Endothelial cell of umbilical vein (primary cell): ENCODE data around the gene OTUD3. TPM values are rescaled to one million over a fixed set of nuclear protein-coding genes. Genes with fewer than 3 reads are reported as not detected.

ENCODE experiments used
- BruUV-seq: library from RNA; stranded (reverse); fragments of 400-500 nt; replicated peaks from 2 replicates; lab custom pipeline; 2021; lab: Mats Ljungman, UMichigan
- CTCF ChIA-PET: fragments of 300-600, 350-600 bp; sonication (Branson Sonifier 250); formaldehyde crosslinking; loops from one replicate; lab custom pipeline; 2021; ENCODE audit warnings: antibody characterized with exemption, inconsistent platforms; lab: Charles Lee
- POLR2A ChIA-PET: fragments of 300-600, 350-600 bp; sonication (Branson Sonifier 250); formaldehyde crosslinking; loops from one replicate; lab custom pipeline; 2021; ENCODE audit warnings: antibody characterized with exemption, inconsistent platforms; lab: Charles Lee
- DNase-seq: peaks from one replicate; pipeline ENCODE4 v3.0.0-alpha.2; 2011; ENCODE audit warnings: low read depth, low spot score
- FAIRE-seq: peaks from 2 replicates; lab custom pipeline; 2011; peaks lifted over from hg19 to GRCh38; lab: Jason Lieb, UNC
- H2AFZ ChIP-seq: 2 replicates; pipeline ENCODE4 v1.6.0; 2012; ENCODE audit warnings: low read depth, low read length, control low read depth, inconsistent platforms
- H3K27ac ChIP-seq: 2 replicates; pipeline ENCODE4 v1.5.1; 2011; ENCODE audit warnings: low read depth, mild to moderate bottlenecking, control low read depth, low read length, moderate library complexity; ENCODE audit not compliant: insufficient read depth
- H3K27me3 ChIP-seq, 2 experiments: 2 replicates each; pipeline versions ENCODE4 v1.6.0 to v1.6.1; 2011; ENCODE audit warnings: low read length in 2 of 2, mixed read lengths in 1 of 2; ENCODE audit not compliant: control insufficient read depth in 2 of 2, insufficient read depth in 2 of 2
- H3K36me3 ChIP-seq, 2 experiments: 2 replicates in 1 of 2; 3 replicates in 1 of 2; pipeline ENCODE4 v1.5.1; 2011; ENCODE audit warnings: low read length in 2 of 2, mild to moderate bottlenecking in 1 of 2, moderate library complexity in 1 of 2; ENCODE audit not compliant: control insufficient read depth in 2 of 2, insufficient read depth in 2 of 2; ENCODE audit errors: extremely low read depth in 1 of 2
- H3K4me1 ChIP-seq: 3 replicates; pipeline ENCODE4 v1.5.1; 2011; ENCODE audit warnings: mild to moderate bottlenecking, low read length; ENCODE audit not compliant: control insufficient read depth, insufficient read depth; ENCODE audit errors: extremely low read depth
- H3K4me2 ChIP-seq: 2 replicates; pipeline ENCODE4 v1.6.1; 2011; ENCODE audit warnings: low read length, control low read depth, mixed read lengths; ENCODE audit not compliant: insufficient read depth
- H3K4me3 ChIP-seq, 3 experiments: fragments of 200-600 bp in 1 of 3; sonication (generic), shearing (Covaris generic) in 1 of 3; replicated peaks in 1 of 3; 2 replicates each; pipeline ENCODE4 v1.5.1; 2011 to 2016; ENCODE audit warnings: control low read depth in 3 of 3, low read length in 3 of 3, mild to moderate bottlenecking in 2 of 3, inconsistent platforms in 1 of 3, low read depth in 1 of 3, moderate library complexity in 1 of 3; ENCODE audit not compliant: insufficient read depth in 1 of 3
- H3K79me2 ChIP-seq: 2 replicates; pipeline ENCODE4 v1.6.0; 2012; ENCODE audit warnings: low read length, inconsistent platforms; ENCODE audit not compliant: control insufficient read depth, insufficient read depth
- H3K9ac ChIP-seq: replicated peaks from 2 replicates; pipeline ENCODE3; 2011; ENCODE audit warnings: low read length, control low read depth; ENCODE audit not compliant: insufficient read depth; ENCODE audit errors: extremely low read depth
- H3K9me1 ChIP-seq: replicated peaks from 3 replicates; pipeline ENCODE4 v1.6.0; 2011; ENCODE audit warnings: mild to moderate bottlenecking, low read length; ENCODE audit not compliant: control insufficient read depth, insufficient read depth; ENCODE audit errors: extremely low read depth
- H3K9me3 ChIP-seq: replicated peaks from 2 replicates; pipeline ENCODE4 v1.5.1; 2012; ENCODE audit warnings: low read length, inconsistent platforms; ENCODE audit not compliant: control insufficient read depth, insufficient read depth
- H4K20me1 ChIP-seq: replicated peaks from 2 replicates; pipeline ENCODE3; 2011; ENCODE audit warnings: mild to moderate bottlenecking, low read length; ENCODE audit not compliant: control insufficient read depth, insufficient read depth; ENCODE audit errors: extremely low read depth
- FOS ChIP-seq: IDR thresholded peaks from 2 replicates; pipeline ENCODE4 v1.6.1; 2011; ENCODE audit warnings: mild to moderate bottlenecking, low read length, moderate library complexity, borderline replicate concordance; ENCODE audit not compliant: insufficient read depth
- GATA2 ChIP-seq: IDR thresholded peaks from 2 replicates; pipeline ENCODE4 v1.7.0; 2011; ENCODE audit warnings: low read depth, mild to moderate bottlenecking, moderate library complexity, mixed read lengths, low read length; ENCODE audit not compliant: insufficient read length, insufficient read depth
- JUN ChIP-seq: IDR thresholded peaks from 2 replicates; pipeline ENCODE4 v1.6.1; 2011; ENCODE audit warnings: borderline replicate concordance, low read depth; ENCODE audit not compliant: insufficient read length, insufficient read depth
- MYC ChIP-seq: IDR thresholded peaks from one replicate; pipeline ENCODE4 v1.6.1; 2011; ENCODE audit warnings: mild to moderate bottlenecking, low read depth, low read length
- POLR2A ChIP-seq: IDR thresholded peaks from 2 replicates; pipeline ENCODE4 v1.6.1; 2012; ENCODE audit warnings: low read depth, mild to moderate bottlenecking, control low read depth, low read length
- POLR2AphosphoS5 ChIP-seq: IDR thresholded peaks from 2 replicates; pipeline ENCODE4 v1.6.1; 2012; ENCODE audit warnings: low read depth, mild to moderate bottlenecking, control low read depth, low read length, moderate library complexity; ENCODE audit not compliant: insufficient read depth
- dilution Hi-C: fragments of 300-500 bp; cut with MboI; formaldehyde crosslinking; loops from one replicate; pipeline ENCODE4 v1.15.0; 2019; ENCODE audit warnings: low sequenced_read_pairs; ENCODE audit not compliant: extremely low pct_ligation_motif_present
- intact Hi-C: fragments of 100-400 bp; cut with micrococcal nuclease; formaldehyde crosslinking; loops from one replicate; pipeline ENCODE4 v1.10.0; 2022
- polyA plus RNA-seq, 4 experiments: library from polyadenylated mRNA; depleted of rRNA in 3 of 4; stranded (reverse) in 3 of 4; unstranded in 1 of 4; fragments of >200 nt; gene quantifications; 2 replicates each; pipeline versions ENCODE4 v1.2.1 to v1.2.3, GENCODE V29; 2011 to 2012; ENCODE audit warnings: missing spikeins in 1 of 4
- total RNA-seq: library from RNA; stranded (reverse); gene quantifications from 2 replicates; pipeline ENCODE4 v1.2.3, GENCODE V29; 2021
- TF ChIP-seq, protein P1 (sequence below), 2 donors: IDR thresholded peaks; 1 replicate in 1 of 2; 2 replicates in 1 of 2; pipeline ENCODE4 v1.5.1; 2011; ENCODE audit warnings: low read length in 2 of 2, mild to moderate bottlenecking in 2 of 2, moderate library complexity in 2 of 2, control low read depth in 1 of 2, inconsistent platforms in 1 of 2, low read depth in 1 of 2; ENCODE audit not compliant: insufficient read depth in 1 of 2; ENCODE audit errors: extremely low read depth in 1 of 2
- TF ChIP-seq, protein P2 (sequence below): IDR thresholded peaks from 2 replicates; pipeline ENCODE4 v1.6.1; 2011; ENCODE audit not compliant: insufficient read depth, insufficient read length

OTUD3 gene
- total and polyA plus RNA-seq, 2 donors (not counting 3 experiments of a cell fraction or from before 2014, with no cell fraction given), result 3.1 to 10.6 TPM

DNA sequence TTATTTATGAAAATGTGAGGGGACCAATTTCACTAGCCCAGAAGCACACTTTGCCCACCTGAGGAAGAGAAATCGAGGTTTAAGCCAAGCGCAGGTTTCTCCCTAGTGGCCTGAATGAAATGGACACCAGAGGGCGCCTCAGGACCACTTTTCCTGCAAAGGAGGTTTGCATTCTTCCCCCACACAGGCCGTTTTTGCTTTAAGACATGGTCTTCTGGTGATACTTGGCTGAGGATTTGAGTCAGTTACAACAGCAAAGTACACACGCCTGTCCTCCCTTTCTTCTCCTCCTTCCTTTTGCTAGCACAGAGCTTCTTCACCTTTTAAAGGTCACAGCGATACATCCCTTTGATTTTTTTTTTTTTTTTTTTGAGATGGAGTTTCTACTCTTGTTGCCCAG lies 35.9 kb downstream of the OTUD3 start:
- TF ChIP-seq, protein P1, sequence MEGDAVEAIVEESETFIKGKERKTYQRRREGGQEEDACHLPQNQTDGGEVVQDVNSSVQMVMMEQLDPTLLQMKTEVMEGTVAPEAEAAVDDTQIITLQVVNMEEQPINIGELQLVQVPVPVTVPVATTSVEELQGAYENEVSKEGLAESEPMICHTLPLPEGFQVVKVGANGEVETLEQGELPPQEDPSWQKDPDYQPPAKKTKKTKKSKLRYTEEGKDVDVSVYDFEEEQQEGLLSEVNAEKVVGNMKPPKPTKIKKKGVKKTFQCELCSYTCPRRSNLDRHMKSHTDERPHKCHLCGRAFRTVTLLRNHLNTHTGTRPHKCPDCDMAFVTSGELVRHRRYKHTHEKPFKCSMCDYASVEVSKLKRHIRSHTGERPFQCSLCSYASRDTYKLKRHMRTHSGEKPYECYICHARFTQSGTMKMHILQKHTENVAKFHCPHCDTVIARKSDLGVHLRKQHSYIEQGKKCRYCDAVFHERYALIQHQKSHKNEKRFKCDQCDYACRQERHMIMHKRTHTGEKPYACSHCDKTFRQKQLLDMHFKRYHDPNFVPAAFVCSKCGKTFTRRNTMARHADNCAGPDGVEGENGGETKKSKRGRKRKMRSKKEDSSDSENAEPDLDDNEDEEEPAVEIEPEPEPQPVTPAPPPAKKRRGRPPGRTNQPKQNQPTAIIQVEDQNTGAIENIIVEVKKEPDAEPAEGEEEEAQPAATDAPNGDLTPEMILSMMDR (IDR thresholded peaks at IDR 0.05; ENCODE audit: extremely low read depth in 1 of 2, insufficient read depth in 1 of 2, low read depth in 1 of 2, low read length in 2 of 2), result peak; percentile 85 to 87
- TF ChIP-seq POLR2A, result no peak
- Histone ChIP-seq H3K4me2 (no peak overlapping the region), H2AFZ (no peak overlapping the region), H3K27ac (no peak overlapping the region), H3K4me3 (no peak overlapping the region), H3K36me3 (peaks cover 0 to 5% of the 10 kb centered on the region in 2 experiments), H3K9me1 (no peaks in the 10 kb centered on the region), H3K4me1 (no peaks in the 10 kb centered on the region), H3K9me3 (no peaks in the 10 kb centered on the region), H3K79me2 (no peaks in the 10 kb centered on the region), H4K20me1 (no peaks in the 10 kb centered on the region), H3K9ac (no peak overlapping the region), H3K27me3 (no peaks in the 10 kb centered on the region)
- dilution Hi-C loops, result no loop called here
- ChIA-PET POLR2A (no interaction called here), CTCF (interaction anchor here (0.6 to 5.9 kb wide), 24 partner anchors 8 to 576 kb away, joined by 3 to 85 read pairs (median 4); partner anchors contain the start of gene OTUD3)
- peak; percentile 72 for DNase-seq
- intact Hi-C loops, result loop anchor here (1.0 to 10.0 kb wide), 7 partner anchors 36 to 576 kb away; partner anchors contain the start of gene OTUD3
- peak; percentile 91 for FAIRE-seq
- BruUV-seq, result no TSS peak

DNA sequence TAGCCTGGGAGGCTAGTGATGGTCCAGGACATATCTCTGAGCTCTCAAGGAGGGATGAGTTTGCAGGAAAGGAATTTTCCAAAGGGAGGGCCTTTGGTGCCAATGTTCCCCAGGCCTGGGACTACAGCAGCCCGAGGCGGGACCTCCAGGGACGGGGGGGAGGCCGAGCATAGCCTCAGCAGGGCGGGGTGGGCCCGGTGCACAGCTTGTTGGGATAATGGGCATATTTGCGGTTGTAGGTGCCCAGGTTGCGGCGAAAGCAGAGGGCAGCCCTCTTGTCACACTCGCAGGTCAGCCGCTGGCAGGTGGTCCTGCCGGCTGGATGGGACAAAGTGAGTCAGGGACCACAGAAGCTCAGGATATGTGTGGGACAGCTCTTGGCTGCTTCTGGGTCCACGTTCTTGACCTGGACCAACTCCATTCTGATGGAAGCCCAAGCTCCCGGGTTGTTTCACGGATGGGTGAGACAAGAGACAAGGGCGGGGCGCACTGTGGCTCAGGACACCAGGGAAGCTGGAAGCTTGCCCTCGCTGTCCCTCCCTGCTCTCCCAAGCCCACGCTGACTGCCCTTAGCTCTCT lies 38.0 kb downstream of the OTUD3 start:
- Histone ChIP-seq H3K9me1 (no peaks in the 10 kb centered on the region), H3K4me2 (no peak overlapping the region), H3K79me2 (no peaks in the 10 kb centered on the region), H2AFZ (no peak overlapping the region), H4K20me1 (no peaks in the 10 kb centered on the region), H3K27ac (no peak overlapping the region), H3K9ac (no peak overlapping the region), H3K27me3 (no peaks in the 10 kb centered on the region), H3K4me3 (no peak overlapping the region), H3K4me1 (no peaks in the 10 kb centered on the region), H3K9me3 (no peaks in the 10 kb centered on the region), H3K36me3 (no peaks in the 10 kb centered on the region)
- BruUV-seq, result no TSS peak
- ChIA-PET CTCF (interaction anchor here (0.7 to 3.1 kb wide), 9 partner anchors 10 to 275 kb away, joined by 3 to 9 read pairs (median 4); no protein-coding TSS in a partner anchor), POLR2A (interaction anchor here (0.7 kb wide), 1 partner anchor 38 kb away, joined by 3 read pairs; the partner anchor contains the start of gene OTUD3)
- FAIRE-seq (no peak), DNase-seq (no peak)
- dilution Hi-C loops (no loop called here), intact Hi-C loops (no loop called here)
- no peak for TF ChIP-seq POLR2AphosphoS5
- TF ChIP-seq JUN, result no peak
- TF ChIP-seq, protein P1 (IDR thresholded peaks at IDR 0.05; ENCODE audit: extremely low read depth in 1 of 2, insufficient read depth in 1 of 2, low read depth in 1 of 2, low read length in 2 of 2), result no peak
- no peak for TF ChIP-seq GATA2
- no peak for TF ChIP-seq POLR2A
- TF ChIP-seq, protein P2, sequence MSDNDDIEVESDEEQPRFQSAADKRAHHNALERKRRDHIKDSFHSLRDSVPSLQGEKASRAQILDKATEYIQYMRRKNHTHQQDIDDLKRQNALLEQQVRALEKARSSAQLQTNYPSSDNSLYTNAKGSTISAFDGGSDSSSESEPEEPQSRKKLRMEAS, result no peak
- TF ChIP-seq FOS, result no peak
- no peak for TF ChIP-seq MYC
